Testis (tissue), 2 donors: Measurements from ENCODE around the gene NDUFS3.

Source experiments
- POLR2A ChIP-seq: fragments of 450-650 bp; IDR thresholded peaks from one replicate; pipeline ENCODE4 v1.6.1; 2017; ENCODE audit warnings: antibody characterized with exemption, mild to moderate bottlenecking, moderate library complexity
- TF ChIP-seq, protein P1 (sequence below), 3 experiments: fragments of 450-650 bp in 2 of 3; fragments of 200-600 bp in 1 of 3; sonication (generic) in 1 of 3; IDR thresholded peaks; one replicate each; pipeline ENCODE4 v1.5.1; 2016 to 2019; ENCODE audit warnings: antibody characterized with exemption in 3 of 3, mild to moderate bottlenecking in 2 of 3, moderate library complexity in 1 of 3

DNA sequence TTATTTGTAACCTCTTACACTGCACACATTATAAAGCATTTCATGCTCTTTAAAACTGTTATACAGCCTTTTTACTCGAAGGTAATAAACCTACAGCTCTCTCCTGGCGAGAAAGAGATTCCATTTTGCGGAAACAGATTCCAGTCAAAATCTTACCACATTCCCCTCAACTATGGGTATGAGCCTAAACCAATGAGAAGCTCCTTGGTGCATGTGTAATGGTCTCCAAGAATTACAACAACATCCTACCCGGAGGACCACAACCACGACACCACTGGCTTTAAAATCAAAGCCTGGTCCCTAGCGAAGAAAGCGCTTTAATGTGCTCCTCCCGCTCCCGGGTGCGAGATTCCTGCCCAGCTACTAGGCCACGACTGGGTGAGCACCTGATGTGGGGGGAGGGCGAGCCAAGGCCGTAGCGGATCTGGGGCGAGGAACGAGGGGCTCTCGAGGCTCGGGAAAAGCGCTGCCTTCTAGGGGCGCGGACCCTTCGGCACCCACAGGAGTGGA is 26.8 kb upstream of the NDUFS3 start:
- TF ChIP-seq, protein P1, sequence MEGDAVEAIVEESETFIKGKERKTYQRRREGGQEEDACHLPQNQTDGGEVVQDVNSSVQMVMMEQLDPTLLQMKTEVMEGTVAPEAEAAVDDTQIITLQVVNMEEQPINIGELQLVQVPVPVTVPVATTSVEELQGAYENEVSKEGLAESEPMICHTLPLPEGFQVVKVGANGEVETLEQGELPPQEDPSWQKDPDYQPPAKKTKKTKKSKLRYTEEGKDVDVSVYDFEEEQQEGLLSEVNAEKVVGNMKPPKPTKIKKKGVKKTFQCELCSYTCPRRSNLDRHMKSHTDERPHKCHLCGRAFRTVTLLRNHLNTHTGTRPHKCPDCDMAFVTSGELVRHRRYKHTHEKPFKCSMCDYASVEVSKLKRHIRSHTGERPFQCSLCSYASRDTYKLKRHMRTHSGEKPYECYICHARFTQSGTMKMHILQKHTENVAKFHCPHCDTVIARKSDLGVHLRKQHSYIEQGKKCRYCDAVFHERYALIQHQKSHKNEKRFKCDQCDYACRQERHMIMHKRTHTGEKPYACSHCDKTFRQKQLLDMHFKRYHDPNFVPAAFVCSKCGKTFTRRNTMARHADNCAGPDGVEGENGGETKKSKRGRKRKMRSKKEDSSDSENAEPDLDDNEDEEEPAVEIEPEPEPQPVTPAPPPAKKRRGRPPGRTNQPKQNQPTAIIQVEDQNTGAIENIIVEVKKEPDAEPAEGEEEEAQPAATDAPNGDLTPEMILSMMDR (IDR thresholded peaks at IDR 0.05), result no peak
- no peak for TF ChIP-seq POLR2A
